SW480 (cell line): ENCODE measurements around the gene ARMH4.

Experiments used
- DNase-seq: peaks from one replicate; pipeline ENCODE4 v3.0.0-alpha.2; 2016; ENCODE audit warnings: low spot score

Gene ARMH4

DNA sequence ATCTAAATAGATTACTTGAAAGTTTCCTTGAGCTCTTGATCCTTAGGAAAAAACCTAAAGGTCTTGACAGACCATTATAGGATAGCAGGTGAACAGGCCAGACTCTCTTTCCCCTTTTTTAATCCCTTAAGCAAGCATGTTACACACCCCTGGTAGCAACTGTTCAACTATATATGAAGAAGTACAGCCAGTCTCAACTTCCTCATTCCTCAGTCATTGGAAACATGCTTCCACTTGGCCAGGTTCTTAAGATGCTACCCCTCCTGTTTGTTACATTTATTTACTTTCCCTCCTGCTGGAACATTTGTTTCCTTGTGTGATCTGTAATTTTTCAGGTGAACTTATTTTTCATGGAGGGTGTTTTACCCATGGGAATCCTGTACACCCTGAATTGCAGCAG, 124.1 kb downstream of the ARMH4 start:
- no peak for DNase-seq

DNA sequence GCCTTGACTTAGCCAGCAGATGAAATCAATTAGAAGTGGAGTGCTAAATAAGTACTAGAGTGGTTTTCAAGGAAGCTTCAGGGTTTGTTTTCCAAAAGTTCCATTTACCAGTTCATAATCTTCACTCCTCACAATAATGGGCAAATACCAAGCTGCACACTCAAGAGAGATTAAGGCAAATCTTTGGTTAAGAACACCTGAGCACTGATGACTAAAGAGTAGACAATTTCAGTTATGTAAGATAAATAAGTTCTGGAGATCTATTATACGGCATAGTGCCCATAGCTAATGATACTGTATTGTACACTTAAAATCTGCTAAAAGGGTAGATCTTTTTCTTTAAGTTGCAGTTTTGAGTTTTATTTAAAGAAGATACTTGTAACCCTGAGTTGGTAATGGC, 125.0 kb downstream of the ARMH4 start:
- no peak for DNase-seq

DNA sequence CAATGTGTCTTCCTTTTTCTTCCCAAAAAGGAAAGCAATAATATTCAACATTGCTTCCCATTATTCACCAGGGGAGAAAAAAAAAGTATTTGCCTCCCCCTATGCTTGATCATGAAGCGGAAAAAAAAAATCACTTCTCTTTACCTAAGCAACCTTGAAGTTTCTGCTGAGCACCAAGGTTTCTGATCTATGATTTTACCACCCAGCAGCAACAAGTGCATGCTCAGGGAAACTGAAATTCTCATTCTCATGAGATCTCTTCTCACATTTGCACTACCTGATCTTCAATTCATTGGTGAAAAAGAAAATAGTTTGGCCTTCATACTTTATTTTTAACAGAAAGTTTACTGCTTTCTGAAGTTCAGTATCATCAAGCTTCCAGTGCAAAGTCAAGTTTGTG, 125.8 kb downstream of the ARMH4 start:
- DNase-seq = no peak

DNA sequence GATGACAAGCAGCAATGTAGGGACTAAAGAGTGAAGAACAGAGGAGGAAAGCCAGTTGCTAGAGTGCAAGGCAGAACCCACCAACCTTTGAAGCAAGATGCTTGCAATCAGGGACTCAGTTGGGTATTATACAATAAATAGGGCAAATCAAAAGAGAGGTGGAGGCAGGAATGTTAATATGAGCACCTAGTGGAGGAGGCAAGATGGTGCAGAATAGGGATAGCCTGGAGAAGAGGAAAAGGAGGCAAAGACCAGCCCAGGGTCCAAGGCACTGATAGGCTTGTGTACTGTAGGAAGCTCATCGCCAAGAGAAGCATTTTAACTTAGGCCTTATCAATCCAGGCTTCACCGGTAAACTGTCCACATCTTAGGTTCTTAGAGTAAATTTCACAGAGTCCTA, 137.2 kb downstream of the ARMH4 start:
- DNase-seq = no peak

DNA sequence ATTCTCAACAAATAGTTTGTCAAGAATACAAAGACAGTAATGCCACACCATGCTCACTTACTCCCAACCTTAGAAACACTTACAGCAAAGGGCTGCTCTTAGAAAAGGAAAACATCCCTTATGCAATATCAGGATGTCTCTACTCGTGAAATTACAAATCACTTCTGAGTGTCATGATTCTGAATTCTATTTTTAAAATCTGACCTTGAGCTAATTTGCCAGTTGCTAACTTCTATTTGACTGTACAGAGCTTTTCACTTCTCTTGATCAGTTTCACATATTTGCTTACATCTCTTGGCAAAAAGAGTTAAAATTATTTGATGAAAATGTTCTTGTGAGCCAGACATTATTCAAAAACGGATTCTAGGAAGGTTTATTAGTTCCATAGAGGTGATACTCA, 149.4 kb downstream of the ARMH4 start:
- no peak for DNase-seq

DNA sequence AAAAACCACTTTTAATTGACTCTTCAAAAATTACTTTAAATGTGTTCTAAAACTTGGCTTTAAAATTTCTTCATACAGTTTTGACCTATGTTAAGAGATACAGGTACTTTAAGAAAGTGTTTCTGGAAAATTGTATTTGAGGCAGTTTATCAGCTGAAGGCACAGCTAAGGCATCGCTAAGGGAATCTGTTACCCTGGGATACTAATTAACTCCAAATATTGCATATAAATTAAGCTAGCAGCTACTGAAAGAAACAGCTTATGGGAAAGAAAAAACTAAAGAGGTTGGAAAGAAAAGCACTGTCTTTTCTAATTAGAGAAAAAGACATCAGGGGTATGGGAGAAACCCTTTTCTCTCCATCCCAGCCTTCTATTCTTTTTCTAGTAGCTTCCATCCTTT, 152.0 kb downstream of the ARMH4 start:
- DNase-seq = no peak

DNA sequence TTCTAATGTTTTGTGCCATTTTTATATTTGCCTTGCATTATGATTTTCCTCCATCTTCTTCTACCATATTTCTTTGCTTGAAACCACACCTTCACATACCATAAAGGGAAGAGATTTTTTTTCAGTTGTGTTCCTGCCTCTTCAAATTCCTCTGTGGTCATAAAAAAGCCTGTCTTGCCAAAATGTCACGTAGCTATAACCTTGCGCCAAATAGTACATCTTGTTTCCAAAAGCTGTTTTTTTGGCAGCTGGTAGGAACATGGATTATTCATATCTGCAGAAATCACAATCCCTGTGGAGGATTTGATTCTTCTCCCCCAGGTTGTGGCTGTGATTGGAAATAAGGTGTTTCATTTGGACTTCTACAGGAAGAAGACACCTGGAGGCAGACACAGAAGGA, 152.5 kb downstream of the ARMH4 start:
- no peak for DNase-seq

DNA sequence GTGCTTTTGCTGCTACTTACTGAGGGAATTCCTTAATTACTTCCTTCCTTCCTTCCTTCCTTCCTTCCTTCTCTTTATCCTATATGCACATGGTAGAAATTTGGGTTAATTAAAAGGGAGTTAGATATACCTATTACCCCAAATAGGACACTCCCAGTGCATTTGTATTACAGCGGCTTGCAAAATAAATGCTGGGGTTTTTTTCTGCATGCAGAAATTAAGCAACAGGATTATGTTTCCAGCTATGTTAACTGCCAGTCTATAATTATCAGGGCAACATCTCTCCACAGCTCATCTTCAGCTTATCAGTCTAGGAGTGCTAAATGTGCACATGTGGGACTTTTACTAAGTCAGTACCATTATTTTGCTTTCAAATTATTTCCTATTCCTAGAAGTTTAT, 153.2 kb downstream of the ARMH4 start:
- no peak for DNase-seq

DNA sequence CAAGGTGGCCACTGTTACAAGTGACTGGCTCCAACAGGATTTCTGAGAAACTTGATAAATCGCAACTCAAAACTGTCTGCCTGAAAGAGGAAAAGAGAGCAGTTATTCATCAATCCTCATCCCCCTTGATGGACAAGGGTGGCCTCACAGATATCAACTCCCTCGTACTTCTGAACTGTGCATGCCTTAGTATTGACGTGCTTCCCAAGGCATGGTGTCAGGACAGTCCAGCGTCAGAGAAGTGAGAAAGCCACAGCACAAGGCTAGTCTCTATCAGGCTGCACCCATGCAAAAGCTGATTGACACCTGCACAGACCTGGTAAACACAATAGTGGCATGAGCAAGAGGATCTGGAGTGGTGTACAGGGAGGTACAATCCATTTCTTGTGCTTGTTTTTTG, 160.7 kb downstream of the ARMH4 start:
- DNase-seq = no peak

DNA sequence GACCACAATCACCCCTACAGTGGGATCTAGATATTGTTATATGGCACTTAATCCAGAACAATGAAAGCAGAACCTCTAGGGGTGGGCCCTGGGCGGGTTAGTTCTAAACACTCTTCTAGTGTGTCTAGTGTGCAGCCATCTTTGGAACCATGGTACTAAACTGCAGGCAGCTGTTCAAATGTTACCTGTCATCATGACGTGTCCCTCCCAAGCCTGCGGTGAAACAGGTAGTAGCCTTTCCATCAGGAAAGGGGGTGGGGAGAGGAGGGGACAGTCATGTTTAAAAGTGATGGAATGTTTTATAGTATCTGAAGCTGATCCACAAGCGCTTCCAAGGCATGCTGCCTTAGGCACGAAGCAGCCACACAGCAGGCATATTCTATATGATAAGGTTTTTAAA, 163.6 kb downstream of the ARMH4 start:
- no peak for DNase-seq

DNA sequence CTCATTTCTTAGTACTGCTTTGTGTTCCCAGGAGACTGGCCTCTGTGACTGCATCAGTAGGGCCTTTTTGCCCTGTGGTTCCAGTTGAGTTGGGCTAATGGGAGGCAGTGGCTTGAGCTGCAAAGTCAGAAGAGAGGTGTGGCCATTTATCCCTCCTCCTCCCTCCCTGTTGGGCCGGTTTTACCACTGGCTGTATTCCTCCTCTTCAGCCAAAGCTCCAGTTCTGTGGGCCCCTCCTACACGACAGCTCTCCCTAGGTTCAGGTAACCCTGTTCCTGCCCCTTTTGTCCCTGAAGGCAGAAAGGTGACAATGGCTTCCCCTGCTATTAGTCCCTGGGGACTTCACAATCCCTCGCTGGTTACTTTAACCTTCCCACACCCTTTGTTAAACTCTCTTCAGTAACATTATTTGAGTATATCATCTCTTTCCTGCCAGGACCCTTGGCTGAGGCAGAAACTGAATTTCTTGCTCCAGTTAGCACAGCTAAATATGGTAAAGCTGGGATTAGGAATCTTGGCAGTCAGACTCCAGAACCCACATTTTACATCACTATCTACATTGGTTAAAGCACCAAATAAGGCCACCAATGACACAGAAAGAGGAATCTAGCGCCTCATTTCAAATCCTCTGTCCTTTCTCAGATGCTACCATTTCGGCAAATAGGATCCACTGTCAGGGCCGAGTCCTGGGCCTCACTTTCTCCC, 164.3 kb downstream of the ARMH4 start:
- DNase-seq = no peak

DNA sequence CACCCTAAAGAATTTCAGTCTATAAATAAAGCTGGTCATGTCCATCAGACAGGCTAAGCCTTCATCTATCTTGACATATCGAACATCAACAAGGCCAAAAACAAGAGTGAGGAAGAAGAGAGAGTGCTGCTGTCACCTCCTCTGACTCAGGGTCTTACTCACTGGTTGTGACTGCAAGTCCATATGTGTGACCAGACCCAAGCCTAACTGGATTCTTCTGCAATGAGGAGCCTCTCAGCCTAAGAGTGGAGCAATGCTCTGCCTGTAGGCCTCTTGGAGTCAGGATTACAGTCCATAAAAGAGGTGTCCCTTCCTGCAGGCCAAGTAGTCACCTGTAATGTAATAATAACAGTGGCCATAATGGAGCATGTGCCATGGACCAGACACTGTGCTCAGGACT, 165.0 kb downstream of the ARMH4 start:
- DNase-seq = no peak

DNA sequence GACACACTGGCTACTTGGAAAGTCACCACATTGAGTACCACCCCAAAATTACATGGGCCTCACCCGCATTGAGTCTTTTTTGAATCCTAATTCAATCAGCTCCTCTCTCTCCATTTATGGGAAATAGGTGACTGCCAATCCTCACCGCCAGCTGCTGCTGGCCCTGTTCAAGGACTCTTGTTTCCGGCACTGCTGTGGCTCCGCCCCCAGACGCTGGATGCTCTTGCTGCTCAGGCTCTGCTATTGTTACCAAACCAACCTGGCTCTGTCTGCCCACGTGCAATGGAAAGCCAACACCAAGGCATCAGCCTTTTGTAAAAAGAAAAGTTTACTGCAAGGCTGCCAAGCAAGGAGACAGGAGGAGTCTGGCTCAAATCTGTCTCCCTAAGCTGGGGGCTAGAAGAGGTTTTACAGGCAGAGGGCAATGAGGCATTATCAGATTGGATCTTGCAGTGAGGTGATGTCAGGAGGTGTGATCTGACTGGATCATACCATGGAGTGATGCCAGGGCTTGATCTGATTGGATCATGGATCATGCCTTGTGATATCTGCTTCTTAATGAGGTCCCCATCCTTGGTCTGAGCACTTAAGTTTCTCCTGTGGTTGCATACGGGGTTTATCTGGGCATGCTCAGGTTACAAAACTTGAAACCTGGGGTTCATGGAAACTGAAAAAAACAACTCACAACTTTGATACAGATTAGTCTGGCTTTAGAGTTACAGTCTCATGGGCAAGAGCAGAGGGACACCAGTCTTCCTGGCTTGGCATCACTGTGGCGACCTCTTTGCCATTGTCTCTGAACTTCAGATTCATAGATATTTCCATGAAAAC, 169.0 kb downstream of the ARMH4 start:
- DNase-seq = no peak

DNA sequence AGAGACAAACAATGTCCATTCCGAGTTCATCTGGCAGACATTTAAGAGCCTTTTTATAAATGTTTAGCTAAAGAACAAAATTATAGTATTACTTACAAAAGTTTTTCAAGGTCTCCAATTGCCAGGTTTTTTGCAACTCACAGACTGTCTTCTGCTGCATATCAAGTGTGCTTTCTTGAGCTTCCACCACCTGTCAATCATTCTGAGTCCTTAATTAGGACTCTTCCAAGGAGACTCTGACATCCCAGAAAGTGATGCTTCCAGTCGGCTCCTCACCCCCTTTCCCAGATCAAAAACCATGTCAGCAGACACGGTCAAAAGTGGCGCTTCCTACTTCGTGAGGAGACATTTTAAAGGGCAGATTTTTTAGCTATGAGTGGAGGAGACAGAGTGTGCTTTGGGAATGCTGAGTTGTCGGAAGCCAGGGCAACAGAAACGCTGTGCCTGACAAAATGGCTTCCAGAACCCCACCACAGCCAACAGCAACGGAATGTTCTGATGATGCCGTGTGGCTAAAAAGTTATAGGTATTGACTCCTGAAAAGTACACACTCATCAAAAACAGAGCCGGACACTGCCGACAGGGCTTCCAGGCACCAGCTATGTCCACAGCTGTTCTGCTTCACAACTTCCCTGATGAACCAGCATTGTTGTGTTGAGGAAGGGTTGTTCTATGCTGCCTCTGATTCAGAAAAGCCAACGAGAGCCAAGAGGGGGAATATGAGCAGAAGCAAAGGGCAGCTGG, 170.0 kb downstream of the ARMH4 start:
- DNase-seq = no peak

DNA sequence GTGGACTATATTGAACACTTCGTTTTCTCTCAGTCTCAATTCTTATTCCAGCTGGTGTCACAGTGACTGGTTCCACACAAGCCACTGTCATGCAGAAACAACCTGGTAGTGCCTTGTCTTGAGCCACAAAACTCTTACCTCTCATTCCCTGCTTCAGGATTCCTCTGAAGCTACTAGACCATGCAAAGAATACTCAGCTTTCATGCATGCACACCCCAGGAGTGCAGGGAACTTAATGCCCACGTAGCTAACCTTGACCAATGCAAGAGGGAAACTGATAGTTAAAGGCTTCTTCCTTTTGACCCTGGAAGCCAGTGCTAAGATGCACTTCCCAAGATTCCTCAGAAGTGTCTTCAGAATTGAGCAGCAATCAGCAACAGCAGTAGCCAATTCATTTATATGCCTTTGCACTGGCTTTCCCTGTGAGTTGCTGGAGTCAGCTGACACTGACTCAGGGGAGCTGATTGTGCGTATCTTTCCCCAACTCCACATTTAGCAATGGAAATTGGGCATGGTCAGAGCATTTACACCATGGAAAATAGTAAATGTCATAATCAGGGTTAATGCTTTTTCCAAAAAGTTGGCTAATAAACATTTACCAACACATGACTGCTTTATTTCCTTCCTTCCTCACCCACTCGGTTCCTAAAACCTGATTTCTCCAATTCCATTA, 172.5 kb downstream of the ARMH4 start:
- DNase-seq = no peak

DNA sequence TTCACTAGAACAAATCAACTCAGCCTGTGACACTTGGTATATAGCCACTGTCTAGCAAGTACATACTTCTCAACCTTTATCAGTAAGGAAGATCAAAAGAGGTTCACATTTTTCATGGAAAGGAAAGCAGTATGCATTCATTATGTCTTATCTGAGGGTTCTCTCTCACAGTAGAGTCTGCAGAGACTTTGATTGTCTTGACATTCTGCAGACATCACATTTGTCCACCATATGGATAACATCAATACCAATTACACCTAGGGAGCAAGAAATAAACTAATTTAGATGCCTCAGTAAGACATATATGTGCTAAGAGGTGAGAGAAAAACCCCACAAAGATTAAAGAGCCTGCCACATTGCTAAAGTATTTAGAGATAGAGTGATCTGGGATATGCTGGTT, 175.3 kb downstream of the ARMH4 start:
- DNase-seq = no peak

DNA sequence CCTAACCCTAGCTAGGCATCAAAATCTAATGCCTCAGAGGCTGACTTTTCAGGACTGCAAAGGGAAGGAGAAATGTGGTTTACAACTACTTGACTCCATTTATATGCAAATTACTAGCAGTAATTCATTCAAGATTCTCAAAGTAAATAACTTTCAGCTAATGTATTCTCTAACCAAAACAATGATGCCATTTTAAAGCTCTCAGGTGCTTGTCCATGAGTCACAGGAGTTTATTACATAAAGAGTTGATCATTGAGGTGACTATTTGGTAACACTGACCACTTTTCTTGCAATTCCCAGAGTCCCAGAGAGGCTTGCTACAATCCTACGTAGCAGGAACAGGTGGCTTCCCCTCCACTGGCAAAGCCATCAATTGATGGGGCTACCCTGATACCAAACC, 177.1 kb downstream of the ARMH4 start:
- DNase-seq = peak; percentile 2

DNA sequence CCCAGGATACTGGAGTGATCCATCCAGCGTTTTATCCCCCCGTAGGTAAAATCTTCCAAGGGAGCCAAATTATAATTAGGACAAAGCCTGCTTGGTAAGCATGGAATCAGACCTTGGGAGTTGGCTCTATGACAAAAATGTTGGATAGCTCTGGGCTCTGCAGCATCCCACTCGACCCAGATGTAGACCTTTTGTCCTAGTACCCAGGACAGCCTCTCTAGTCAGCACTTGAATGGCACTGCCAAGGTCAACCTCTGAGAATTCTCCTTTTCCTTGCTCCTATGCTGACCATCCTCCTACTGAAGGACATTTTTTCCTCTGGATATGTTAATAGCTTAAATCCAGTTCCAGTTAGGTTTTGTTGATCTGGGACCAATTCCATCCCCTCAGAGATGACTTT, 181.4 kb downstream of the ARMH4 start:
- no peak for DNase-seq

DNA sequence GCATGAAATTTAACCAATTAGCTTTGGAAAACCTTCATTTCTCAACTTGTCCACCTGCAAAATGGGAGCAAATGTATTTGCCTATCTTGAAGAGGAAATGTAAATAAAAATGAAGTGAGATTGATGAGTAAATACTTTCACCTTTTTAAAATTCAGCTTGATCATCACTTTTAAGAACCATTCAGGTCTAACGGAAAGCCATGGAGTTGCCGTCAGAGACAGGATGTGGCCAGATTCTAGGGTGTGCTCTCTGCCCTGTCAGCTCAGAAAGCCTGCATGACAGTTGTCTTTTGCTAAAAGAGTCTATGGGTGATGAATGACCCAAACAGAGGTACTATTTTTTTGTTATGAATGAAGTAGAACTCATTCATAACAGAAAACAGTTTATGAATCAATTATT, 181.8 kb downstream of the ARMH4 start:
- DNase-seq = no peak

DNA sequence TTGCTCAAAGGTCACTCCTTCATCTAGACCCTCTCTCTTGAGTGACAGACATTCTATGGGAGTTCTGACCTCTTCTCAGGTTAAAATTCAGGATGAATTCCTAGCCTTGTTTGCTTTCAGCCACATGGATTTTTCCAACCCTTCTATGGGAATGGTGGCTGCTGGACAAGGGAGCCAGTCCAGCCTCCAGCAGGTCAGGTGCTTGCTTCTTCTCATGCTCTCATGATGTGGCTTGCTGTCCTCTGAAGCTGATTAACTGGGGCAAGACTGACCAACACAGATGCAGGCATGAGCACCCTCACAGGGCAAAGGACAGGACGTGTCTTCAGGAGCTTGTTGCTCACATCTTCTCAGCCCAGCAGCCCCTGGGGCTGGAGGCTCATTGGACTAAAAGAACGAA, 188.9 kb downstream of the ARMH4 start:
- no peak for DNase-seq

DNA sequence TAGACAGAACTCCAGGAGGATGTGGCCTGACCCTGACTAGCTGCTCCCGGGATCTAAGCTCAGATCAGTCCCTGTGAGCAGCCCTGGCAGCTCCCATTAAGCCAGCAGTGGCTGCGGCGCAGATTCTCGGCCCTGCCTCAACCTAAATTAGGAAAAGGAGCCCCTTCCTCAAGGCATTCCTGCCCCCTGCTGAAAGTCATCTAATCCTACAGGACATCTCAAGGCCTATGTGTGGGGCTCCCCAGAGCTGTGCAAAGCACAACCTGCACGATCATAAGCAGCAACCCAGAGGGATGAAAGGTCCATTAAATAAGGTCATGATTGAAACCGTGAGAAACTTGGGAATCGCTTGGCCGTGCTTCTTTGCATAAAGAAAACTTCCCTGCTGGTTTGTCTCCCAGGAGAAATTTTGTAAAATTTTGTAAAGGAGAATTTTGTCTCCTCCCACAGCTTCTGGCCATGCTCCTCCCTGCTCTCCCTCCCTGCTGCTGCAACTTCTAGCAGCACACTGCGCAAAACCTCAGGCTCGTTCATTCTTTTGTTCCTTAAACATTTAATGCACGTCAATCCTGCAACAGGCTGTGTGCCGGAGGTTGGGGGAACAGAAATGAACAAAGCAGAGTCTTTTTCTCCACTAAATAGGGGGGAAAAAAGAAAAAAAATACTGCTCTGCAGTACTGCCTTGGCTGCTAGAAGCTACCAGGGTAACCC, 189.5 kb downstream of the ARMH4 start:
- no peak for DNase-seq

DNA sequence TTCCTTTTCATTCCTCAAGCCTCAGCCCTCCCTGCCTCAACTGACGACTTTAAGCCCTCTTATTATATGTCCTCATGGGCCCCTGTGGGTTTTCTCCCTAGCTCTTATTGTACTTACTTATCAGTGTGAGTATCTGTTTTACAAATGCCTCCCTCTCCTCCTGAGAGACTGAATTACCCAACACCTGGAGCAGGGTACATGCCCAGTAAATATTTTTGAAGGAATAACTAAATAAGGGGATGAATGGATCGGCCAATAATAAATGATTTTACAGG, 190.3 kb downstream of the ARMH4 start:
- DNase-seq = no peak
